ENCODE results near the gene FREM2.

FREM2 gene

DNA sequence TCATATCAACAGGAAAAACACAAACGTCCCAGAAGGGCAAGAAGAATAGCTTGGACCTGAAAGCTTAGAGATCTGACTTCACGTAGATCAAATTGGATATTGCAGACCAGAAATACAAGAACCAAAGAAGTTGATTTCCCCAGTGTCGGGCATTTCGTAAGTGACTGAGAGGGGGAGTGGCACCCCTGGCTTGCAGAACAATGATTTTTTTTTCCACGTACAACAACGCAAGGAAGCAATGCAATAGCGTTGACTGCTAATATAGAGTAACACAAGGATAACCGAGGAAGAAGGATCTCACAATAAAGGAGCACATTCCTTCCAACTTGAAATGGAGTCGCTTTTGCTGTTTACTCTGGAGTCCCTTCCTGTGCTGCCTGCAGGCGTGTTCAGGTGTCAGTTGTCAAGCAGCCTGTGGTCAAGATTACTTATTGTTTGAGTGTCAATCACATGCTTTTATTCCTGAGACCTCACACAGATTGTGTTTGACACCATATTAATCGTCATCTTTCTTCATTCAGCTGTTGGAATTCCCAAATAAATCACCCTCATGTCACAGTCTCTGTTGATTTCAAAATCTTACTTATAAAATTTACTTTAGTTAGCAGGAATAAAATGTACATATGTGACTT is 139.4 kb downstream of the FREM2 start:
- DNase-seq (ENCODE audit: low read depth), result no peak

DNA sequence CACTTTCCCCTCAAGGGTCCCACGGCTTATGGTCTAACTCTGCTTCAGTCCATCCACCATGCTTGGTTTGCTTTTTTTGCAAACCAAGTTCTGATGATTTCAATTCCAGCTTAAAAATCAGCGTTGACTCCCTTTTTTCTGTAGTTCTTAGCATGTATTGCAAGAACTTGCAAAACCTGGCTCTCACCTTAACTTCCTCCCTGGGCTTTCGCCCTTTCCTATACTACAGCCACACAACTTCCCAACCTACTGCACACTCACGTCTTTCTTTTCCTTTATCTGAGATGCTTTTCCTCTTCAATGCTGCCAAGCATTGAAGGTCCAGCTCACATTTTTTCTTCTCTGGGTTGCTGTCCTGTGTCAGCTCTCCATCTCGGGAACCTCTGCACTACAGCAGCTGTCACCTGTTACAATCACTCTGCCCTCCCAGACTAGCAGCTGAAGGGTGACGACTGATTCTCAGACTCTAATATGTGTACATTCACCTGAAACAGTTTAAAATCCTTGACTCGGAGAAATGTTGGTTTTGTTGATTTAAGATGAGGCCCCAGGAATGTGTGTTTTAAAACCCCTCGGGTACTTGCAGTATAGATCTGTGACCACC is 143.7 kb downstream of the FREM2 start:
- DNase-seq (ENCODE audit: low read depth), result no peak

DNA sequence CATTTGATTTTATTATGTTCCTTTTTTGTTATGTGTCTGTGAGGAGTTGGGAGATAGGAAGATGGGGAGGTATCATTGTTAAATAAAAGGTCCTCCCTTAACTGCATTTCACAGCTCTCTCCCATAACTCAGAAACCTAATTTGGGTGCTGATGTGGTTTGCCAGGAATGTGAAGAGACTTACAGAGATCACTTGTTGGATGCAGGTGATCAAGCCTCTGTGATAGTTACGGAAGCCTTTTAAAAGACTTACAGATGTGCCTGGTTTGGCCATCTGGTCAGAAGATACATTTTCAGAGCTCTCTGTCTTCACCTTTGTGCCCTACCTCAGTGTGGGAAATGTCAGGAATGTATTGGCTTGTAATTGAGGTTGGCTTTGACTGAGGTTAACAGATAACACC is 157.7 kb downstream of the FREM2 start:
- DNase-seq (ENCODE audit: low read depth), result no peak

DNA sequence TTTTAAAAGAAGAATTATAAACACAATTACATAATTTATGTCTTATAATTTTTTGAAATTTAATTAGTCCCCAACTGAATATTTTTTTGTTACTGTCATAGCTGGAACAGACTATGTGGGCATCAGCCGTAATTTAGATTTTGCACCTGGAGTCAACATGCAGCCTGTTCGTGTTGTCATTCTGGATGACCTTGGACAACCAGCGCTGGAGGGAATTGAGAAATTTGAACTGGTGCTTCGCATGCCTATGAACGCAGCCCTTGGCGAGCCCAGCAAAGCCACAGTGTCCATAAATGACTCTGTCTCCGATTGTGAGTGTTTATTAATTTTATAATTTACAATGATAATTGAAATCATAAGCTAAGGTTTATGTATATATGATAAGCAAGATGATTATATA is 161.5 kb downstream of the FREM2 start:
- DNase-seq (ENCODE audit: low read depth), result no peak

DNA sequence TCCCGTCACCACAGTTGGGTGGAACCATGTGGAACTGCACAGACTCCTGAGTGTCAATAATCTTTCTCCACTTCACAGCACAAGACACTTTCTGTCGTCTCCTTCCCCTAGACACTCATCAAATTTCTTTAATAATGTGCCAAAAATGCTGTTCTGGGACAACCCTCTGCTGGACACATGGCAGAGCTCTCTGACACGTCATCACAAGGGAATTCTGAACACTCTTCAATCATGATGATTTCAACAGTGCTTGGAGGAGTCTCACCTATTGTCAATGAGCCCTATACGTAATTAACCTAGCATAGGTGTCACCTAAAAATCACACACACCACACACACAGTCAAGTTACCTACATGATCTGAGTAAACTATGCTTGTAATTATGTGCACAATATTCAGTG is 162.4 kb downstream of the FREM2 start:
- DNase-seq (ENCODE audit: low read depth), result no peak

DNA sequence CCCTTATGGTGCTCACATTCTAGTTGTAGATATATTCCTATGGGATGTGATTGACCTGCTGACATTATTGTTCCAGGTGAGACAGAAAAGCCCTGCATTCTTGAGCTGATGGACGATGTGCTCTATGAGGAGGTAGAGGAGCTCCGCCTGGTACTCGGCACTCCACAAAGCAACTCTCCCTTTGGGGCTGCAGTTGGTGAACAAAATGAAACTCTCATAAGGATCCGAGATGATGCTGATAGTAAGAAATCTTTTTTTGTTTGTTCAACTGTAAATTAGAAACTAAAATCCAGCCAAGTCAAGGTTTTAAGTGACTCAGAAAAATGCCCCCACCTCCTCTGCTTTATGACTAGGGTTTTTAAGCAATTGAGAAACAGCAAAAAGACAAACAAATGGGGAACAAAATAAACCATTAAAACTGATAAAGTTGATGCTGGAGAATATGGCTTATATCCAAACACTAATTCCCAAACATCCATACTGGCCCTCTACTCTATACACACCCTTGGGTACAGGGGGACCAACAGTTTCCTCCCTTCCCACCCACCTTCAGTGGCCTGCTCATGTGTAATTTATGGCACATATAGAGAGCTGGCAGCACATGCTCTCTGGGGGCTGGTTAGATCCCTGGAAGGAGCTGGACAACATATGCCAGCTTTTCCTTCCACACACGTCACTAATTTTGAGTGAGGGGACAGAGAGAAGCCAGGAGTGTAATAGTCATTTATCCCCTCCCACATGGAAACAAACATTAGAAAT is 164.2 kb downstream of the FREM2 start:
- no peak for DNase-seq (ENCODE audit: low read depth)

DNA sequence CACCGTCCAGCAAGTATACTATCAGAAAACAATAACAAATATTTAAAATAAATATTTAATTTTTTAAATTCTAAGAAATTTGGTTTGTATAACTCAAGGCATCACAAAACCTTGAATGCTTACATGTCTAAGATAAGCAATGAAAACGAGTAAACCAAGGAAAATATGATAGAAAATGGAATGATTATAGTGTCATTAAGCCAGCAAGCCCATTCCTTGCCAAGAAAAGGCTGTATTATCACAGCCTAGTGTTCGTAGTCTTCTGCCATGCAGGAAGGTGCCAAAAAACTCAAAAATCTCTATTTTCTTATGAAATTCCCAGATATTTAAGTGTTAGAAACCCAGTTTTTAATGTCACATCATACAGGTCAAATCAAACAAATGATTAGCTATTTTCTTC is 167.3 kb downstream of the FREM2 start:
- no peak for DNase-seq (ENCODE audit: low read depth)

DNA sequence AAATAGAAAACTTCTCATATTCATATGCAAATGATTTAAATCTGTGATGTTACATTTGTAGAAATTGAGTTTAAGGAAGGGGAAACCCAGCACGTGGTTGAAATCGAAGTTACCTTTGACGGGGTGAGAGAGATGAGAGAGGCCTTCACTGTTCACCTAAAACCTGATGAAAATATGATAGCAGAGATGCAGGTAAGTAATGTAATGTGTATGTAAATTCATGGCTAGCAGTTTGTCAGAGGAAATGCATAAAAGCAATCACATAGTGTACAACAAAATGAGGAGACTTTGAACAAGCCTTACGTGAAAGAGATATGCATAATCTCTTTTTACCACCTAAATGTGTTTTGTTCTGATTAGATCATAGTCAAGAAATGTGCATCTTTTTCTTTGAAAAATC is 169.2 kb downstream of the FREM2 start:
- DNase-seq (ENCODE audit: low read depth), result no peak

DNA sequence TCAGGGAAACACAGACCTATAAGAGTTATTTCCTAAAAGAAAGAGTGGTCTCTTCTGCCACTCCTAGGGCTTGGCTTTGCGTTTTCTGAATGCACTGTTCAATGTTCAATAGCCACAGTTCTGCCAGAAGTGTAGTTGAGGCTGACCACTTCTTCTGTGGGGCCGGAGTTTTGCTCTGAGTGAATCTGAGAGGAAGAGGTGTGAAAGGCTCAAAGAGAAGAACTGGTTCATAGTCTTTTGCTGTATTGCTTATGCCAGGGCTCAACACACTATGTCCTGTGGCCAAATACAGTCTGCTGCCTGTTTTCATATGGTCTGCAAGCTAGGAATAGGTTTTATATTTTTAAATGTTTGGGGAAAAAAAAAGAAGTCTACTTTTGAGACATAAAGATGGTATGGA is 175.6 kb downstream of the FREM2 start:
- no peak for DNase-seq (ENCODE audit: low read depth)

DNA sequence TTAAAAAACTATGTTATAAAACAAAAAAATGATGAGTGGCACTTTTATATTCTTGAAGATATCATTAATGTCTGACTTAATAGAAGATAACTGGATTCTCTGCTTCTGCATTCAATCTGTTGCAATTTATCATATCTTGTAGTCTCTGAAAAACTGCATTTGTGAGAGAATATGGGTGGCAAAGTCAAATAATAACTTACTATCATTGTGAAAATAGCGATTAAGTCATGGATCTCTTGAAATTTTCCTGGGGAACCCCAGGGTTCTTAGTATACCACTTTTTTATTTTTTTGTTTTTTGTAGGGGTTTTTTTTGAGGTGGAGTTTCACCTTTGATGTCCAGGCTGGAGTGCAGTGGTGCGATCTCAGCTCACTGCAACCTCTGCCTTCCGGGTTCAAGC is 176.7 kb downstream of the FREM2 start:
- no peak for DNase-seq (ENCODE audit: low read depth)

DNA sequence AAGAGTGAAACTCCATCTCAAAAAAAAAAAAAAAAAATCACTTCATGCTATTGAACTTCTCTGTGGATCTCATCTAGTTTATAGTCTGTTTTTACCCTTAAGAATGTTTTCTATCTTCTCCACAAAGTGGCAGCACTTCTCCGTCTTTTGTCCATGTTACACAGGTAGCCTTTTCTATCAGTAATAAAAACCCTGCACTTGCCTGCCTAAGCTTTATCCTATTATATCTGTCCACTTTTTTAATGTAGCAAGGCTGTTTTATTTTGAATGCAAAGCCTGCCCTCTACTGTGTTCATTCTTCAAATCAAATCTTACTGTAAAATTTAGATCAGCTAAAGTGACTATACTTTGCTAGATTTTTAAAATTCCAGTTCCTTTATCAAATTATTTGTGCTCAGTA is 179.8 kb downstream of the FREM2 start:
- DNase-seq (ENCODE audit: low read depth), result no peak

DNA sequence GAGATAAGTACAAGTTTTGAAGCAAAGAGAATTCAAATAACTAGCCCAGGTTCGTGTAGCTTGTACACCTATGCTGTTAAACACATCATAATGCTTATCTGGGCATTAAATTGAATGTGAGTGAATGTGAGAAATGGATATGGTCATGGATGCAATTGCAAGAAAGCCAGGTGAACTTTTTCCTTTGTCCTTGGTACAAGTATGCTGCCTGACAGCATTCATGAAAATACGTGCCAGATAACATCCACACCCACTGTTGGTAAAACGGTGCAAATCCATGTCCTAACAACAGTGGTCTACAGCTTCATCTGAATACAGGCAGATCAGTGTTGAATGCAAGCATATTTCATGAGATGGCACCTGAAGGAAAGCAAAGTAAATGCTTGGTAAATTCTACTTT is 181.5 kb downstream of the FREM2 start:
- DNase-seq (ENCODE audit: low read depth), result no peak

DNA sequence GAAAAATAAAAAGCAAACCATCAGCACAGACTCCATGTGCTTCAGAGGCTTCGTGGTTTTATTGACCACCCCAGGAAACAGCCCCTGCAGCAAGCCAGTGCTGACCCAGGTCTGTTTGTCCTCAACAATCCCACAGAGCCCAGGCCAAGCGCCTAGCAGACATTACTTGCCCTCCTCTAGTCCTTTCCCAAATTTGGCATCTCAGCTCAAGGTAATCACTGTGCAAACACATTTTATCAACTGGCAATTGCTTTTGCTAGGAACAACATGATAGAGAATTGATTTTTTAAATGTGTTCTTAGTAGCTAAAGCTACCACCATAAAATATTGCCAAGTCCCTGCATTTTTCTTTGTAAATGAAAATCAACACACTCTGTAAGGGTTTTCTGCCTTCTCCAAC is 182.0 kb downstream of the FREM2 start:
- no peak for DNase-seq (ENCODE audit: low read depth)

DNA sequence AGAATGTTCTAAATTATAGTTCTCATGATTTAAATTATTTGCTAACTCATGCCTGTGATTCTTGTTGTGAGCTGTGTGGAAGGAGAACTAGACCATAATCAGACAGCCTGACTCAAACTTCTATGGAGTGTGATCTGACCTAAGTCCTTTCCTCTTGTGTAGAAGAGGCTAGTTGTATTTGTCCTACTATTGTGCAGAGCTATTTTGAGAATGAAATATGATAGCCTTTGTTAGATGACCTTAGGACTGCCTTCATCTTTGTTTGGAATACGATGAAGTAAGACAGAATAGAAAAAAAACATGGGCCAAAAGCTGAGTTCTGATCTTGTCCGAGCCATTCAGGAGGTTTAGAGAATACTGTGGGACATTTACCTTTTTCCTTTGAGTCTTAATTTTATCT is 184.4 kb downstream of the FREM2 start:
- DNase-seq (ENCODE audit: low read depth), result no peak

DNA sequence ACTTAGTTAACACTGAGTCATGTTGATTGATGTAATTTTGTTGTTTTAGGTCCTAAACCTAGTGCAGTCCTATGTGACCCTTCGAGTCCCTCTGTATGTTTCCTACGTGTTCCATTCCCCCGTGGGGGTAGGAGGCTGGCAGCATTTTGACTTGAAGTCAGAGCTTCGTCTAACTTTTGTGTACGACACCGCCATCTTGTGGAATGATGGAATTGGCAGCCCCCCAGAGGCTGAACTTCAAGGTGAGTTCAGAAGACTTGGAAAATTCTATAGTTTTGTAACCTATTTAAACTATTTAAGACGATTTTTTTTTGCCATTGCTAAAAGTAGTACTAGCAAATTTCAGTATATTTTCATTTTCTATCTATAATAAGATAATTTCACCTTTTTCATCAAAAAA is 185.8 kb downstream of the FREM2 start:
- no peak for DNase-seq (ENCODE audit: low read depth)

DNA sequence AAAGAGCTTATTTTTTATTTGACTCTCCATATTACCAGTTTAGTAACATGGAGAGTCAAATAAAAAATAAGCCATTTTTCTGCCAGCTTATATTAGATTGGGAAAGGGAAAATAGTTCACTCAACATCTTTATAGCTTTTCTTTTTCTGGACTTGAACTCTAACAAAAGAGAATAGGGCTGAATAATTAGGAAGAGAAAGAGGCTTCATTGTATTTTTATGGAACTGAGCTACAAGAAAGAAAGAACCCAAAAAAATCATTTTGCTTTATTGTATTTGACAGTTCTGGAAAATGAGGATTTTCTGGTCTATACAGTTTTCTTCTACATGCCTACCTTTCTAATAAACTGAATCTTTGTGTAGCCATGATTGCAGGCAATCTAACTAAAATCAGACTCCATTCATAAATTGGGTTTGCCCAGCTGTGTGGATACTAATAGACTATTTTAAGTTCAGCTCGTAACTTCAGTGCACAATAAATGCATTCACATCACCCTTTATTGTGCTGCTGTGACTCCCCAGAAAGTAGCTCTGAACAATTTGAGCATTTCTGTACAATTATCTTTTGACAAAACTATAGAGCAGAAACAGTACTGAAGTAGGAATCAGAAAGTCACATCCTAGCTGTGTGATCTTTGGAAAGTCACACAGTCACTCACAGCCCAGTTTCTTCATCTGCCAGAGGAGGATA is 188.5 kb downstream of the FREM2 start:
- no peak for DNase-seq (ENCODE audit: low read depth)

DNA sequence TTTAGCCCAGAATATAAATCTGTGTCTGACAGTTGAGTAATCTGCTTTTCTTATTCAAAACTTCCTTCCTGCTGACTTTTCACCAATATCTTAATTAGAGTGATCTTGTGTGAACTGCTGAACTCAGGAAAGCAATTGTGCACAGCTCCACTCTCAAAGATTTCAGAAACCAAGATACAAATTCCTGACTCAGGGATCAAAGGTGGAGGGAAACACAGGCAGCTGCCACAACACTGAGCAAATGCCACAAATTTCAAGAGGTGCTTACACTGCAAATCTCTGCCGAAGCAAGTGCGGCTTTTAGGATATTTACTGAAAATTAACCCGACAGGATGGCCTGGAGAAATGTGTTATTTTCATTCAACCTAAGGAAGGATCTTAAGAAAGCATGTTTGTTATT is 192.4 kb downstream of the FREM2 start:
- no peak for DNase-seq (ENCODE audit: low read depth)

DNA sequence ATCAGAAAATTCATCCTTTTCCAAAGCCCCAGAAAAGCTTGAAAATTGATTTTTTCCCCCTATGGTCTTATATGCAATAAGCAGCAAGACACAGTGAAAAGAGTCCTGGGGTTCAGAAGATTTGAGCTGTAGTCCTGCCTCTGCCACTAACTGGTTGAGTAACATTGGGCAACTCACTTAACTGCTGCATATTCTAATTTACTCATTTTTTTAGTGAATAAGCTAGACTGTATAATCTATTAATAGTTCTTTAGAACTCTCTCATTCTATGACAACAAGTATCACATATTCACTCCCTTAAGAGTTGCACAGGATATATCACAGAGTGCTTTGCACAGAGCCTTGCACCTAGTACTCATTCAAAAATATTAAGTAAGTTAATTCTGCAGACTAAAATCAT is 192.9 kb downstream of the FREM2 start:
- DNase-seq (ENCODE audit: low read depth), result no peak

DNA sequence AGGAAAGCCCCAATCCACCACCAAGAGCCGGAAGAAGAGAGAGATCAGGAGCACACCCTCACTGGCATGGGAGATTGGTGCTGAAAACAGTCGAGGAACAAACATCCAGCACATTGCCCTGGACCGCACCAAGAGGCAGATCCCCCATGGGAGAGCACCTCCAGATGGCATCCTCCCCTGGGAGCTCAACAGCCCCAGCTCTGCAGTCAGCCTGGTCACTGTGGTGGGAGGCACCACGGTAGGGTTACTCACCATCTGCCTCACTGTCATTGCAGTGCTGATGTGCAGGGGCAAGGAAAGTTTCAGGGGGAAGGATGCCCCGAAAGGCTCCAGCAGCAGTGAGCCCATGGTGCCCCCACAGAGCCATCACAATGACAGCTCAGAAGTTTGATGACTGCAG is 193.5 kb downstream of the FREM2 start:
- no peak for DNase-seq (ENCODE audit: low read depth)

DNA sequence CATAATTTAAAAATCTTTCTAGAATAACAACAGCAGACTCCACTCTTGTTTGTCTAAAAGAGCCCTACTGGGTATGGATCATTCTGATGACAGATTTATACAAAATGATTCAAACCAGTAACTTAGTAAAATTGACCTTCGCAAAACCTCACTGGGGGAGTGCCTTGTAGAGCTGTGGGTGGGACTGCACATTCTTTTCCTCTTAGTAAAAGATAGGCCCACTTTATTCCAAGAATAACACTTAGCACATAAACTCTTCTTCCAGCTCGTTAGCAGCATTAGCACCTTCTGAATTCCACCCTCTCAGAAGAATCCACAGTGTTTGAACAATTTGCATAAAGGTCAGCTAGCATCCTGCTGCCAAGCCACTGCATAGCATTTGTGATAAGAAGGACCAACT is 196.9 kb downstream of the FREM2 start:
- no peak for DNase-seq (ENCODE audit: low read depth)

DNA sequence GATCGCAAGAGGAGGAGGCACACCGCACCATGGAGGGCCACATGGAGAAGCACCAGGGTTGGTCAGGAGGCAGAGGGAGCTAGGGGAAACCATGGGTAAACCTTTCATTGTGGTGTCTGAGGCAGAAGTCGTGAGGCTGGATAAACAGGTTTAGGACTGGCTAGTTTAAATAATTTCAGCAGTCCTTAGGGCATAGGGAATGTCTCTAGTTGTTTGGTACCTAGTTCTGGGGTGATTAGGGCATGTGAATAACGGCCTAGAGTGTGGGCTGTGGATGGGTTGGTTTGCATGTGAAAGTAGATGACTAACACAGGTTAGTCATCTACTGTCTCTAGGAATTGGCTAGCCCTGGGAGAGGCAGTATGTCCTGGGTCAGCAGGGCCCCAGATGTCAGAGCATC is 201.4 kb downstream of the FREM2 start:
- DNase-seq (ENCODE audit: low read depth), result no peak

DNA sequence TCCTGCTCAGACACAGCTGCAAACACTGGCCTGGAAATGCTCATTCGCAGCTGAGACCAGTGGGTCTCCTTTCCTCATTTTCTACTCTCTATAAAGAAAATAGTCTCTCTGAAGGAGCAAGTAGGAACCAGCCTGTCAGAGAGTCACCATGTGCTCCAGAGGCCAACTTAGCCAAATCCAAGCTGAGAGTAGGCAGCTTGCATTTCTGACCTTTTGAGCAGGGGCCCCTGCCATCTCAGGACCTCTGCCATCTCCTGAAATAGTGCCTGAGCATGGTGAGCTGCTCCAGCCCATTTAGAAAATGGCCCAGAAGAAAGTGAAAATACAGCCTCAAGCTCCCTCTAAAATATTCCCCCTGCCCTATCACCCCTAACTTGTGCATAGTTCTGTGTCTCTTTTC is 208.2 kb downstream of the FREM2 start:
- no peak for DNase-seq (ENCODE audit: low read depth)

DNA sequence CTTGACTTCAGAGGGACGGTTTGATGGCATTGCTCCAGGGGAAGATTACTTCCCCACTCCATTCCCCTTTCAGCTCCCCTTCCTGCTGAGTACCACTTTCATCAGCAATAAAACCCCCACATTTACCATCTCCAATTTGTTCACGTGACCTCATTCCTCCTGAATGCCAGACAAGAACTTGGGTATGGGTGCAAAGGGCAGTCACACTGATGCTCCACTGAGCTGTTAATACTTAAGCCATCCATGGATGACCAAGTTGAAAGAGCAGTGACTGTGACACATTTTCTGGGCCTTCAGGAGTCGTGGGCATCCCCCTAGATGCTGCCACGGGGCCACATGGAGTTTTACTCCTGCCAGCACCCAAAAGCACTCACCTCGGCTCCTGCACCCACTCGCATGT is 210.6 kb downstream of the FREM2 start:
- no peak for DNase-seq (ENCODE audit: low read depth)
